GM12878 (cell line): Measurements from ENCODE around the gene ATP6V1G3. TPM values are rescaled to one million over a fixed set of nuclear protein-coding genes. Genes with fewer than 3 reads are reported as not detected.
A peak's percentile ranks its signal among the peaks of the same experiment; 100 is the strongest.

Experiments used
- ATAC-seq: fragments of 200-7000 bp; cut with Tn5 transposase; 3 replicates; pipeline ENCODE4 v1.9.1; 2020; ENCODE audit warnings: mild to moderate bottlenecking, moderate library complexity
- BruUV-seq: library from RNA; stranded (reverse); fragments of 400-500 nt; replicated peaks from 2 replicates; lab custom pipeline; 2021; lab: Mats Ljungman, UMichigan
- CTCF ChIA-PET: fragments of 300-600 bp; sonication (Branson Sonifier 250); formaldehyde crosslinking; extraction: SDS; loops from one replicate; lab custom pipeline; 2021; ENCODE audit warnings: inconsistent platforms; lab: Yijun Ruan, JAX
- POLR2A ChIA-PET: fragments of 350-600 bp; formaldehyde crosslinking; extraction: SDS; loops from one replicate; lab custom pipeline; 2021; ENCODE audit warnings: inconsistent platforms; lab: Charles Lee
- RAD21 ChIA-PET: fragments of 300-600 bp; sonication (Branson Sonifier 250); formaldehyde crosslinking; loops from one replicate; lab custom pipeline; 2023; ENCODE audit warnings: antibody characterized with exemption; ENCODE audit not compliant: unreplicated experiment; lab: Charles Lee
- SMC1A ChIA-PET: fragments of 300-600 bp; sonication (Branson Sonifier 250); formaldehyde crosslinking; loops from one replicate; lab custom pipeline; 2023; ENCODE audit not compliant: unreplicated experiment, uncharacterized antibody; lab: Charles Lee
- DNase-seq: peaks from one replicate; pipeline ENCODE4 v3.0.0-alpha.2; 2011; ENCODE audit warnings: low read depth, low spot score
- FAIRE-seq: peaks from 3 replicates; lab custom pipeline; 2011; peaks lifted over from hg19 to GRCh38; lab: Jason Lieb, UNC
- H2AFZ ChIP-seq: 2 replicates; pipeline ENCODE4 v1.6.0; 2011; ENCODE audit warnings: low read depth, low read length, control low read depth; ENCODE audit not compliant: control insufficient read depth
- H3K27ac ChIP-seq: 2 replicates; pipeline ENCODE4 v1.5.1; 2011; ENCODE audit warnings: control low read depth; ENCODE audit not compliant: control insufficient read depth, insufficient read depth
- H3K27me3 ChIP-seq, 2 experiments: replicated peaks in 1 of 2; 2 replicates each; pipeline versions ENCODE4 v1.6.0 to v1.6.1; 2011; ENCODE audit warnings: low read length in 1 of 2; ENCODE audit not compliant: control insufficient read depth in 2 of 2, insufficient read depth in 2 of 2
- H3K36me3 ChIP-seq, 2 experiments: 2 replicates each; pipeline ENCODE4 v1.5.1; 2011; ENCODE audit warnings: low read length in 1 of 2; ENCODE audit not compliant: control insufficient read depth in 2 of 2, insufficient read depth in 2 of 2
- H3K4me1 ChIP-seq: 2 replicates; pipeline ENCODE4 v1.6.1; 2011; ENCODE audit warnings: mild to moderate bottlenecking, low read length, moderate library complexity, mixed read lengths; ENCODE audit not compliant: control insufficient read depth, insufficient read depth
- H3K4me2 ChIP-seq: 2 replicates; pipeline ENCODE4 v1.6.0; 2011; ENCODE audit warnings: control low read depth; ENCODE audit not compliant: control insufficient read depth, insufficient read depth
- H3K4me3 ChIP-seq: fragments of 200-600 bp; sonication (generic); 2 replicates; pipeline ENCODE4 v1.5.1; 2016
- H3K79me2 ChIP-seq: 2 replicates; pipeline ENCODE4 v1.6.0; 2011; ENCODE audit warnings: low read length; ENCODE audit not compliant: control insufficient read depth, insufficient read depth
- H3K9ac ChIP-seq: 2 replicates; pipeline ENCODE4 v1.8.0; 2011; ENCODE audit warnings: low read length, control low read depth, mixed read lengths; ENCODE audit not compliant: control insufficient read depth, insufficient read depth
- H3K9me3 ChIP-seq: replicated peaks from 3 replicates; pipeline ENCODE4 v1.5.1; 2011; ENCODE audit warnings: mild to moderate bottlenecking, low read length; ENCODE audit not compliant: control insufficient read depth, insufficient read depth
- H4K20me1 ChIP-seq: 2 replicates; pipeline ENCODE4 v1.6.0; 2011; ENCODE audit not compliant: control insufficient read depth, insufficient read depth
- EP300 ChIP-seq, 2 experiments: fragments of 150-350 bp in 1 of 2; IDR thresholded peaks; 2 replicates each; pipeline ENCODE4 v1.6.1; 2011 to 2012; ENCODE audit warnings: low read depth in 2 of 2, low read length in 2 of 2, borderline replicate concordance in 1 of 2, improper control_type of control experiment in 1 of 2, inconsistent platforms in 1 of 2; ENCODE audit not compliant: control insufficient read depth in 1 of 2
- FOS ChIP-seq: IDR thresholded peaks from 3 replicates; pipeline ENCODE4 v1.6.1; 2011; ENCODE audit warnings: borderline replicate concordance; ENCODE audit not compliant: insufficient read length; ENCODE audit errors: extremely low read depth
- GABPA ChIP-seq: IDR thresholded peaks from 2 replicates; pipeline ENCODE4 v1.6.1; 2014; ENCODE audit warnings: antibody characterized with exemption, low read depth, mild to moderate bottlenecking, inconsistent platforms
- HDAC2 ChIP-seq: fragments of 200-600 bp; sonication (generic); IDR thresholded peaks from 2 replicates; pipeline ENCODE4 v1.6.1; 2017
- MTA2 ChIP-seq: fragments of 450-650 bp; IDR thresholded peaks from 2 replicates; pipeline ENCODE4 v1.6.1; 2016; ENCODE audit warnings: low read depth, mild to moderate bottlenecking, moderate library complexity
- NFIC ChIP-seq: IDR thresholded peaks from 2 replicates; pipeline ENCODE4 v1.6.1; 2012; ENCODE audit warnings: low read depth, mild to moderate bottlenecking, inconsistent platforms, low read length, moderate library complexity
- NR2C2 ChIP-seq: IDR thresholded peaks from 2 replicates; pipeline ENCODE4 v1.6.1; 2011; ENCODE audit warnings: borderline replicate concordance, low read depth; ENCODE audit not compliant: control insufficient read depth, insufficient read length
- POLR2AphosphoS2 ChIP-seq: IDR thresholded peaks from 2 replicates; pipeline ENCODE4 v1.6.1; 2011; ENCODE audit warnings: low read depth, mild to moderate bottlenecking, low read length, improper control_type of control experiment, moderate library complexity
- RAD21 ChIP-seq: IDR thresholded peaks from 2 replicates; pipeline ENCODE4 v1.6.1; 2011; ENCODE audit warnings: mild to moderate bottlenecking, low read depth, low read length, moderate library complexity; ENCODE audit not compliant: insufficient read depth
- RB1 ChIP-seq: fragments of 450-650 bp; formaldehyde crosslinking; IDR thresholded peaks from 2 replicates; pipeline ENCODE4 v1.6.1; 2017; ENCODE audit warnings: mild to moderate bottlenecking, borderline replicate concordance
- SUZ12 ChIP-seq: fragments of 200-600 bp; sonication (generic); IDR thresholded peaks from one replicate; pipeline ENCODE4 v1.6.1; 2018; ENCODE audit warnings: antibody characterized with exemption, mild to moderate bottlenecking; ENCODE audit not compliant: unreplicated experiment
- TAF1 ChIP-seq: IDR thresholded peaks from 2 replicates; pipeline ENCODE4 v1.6.1; 2011; ENCODE audit warnings: mild to moderate bottlenecking, low read depth, low read length, borderline replicate concordance
- YBX1 ChIP-seq: fragments of 450-650 bp; IDR thresholded peaks from 2 replicates; pipeline ENCODE4 v1.6.1; 2016; ENCODE audit warnings: antibody characterized with exemption
- ZBED1 ChIP-seq: IDR thresholded peaks from 2 replicates; pipeline ENCODE4 v1.6.1; 2016; ENCODE audit warnings: borderline replicate concordance
- in situ Hi-C: fragments of 300-500 bp; cut with MboI; formaldehyde crosslinking; loops from 9 replicates; pipeline ENCODE4 v1.14.3; 2018; ENCODE audit warnings: mixed read lengths
- intact Hi-C: fragments of 100-400 bp; cut with micrococcal nuclease; formaldehyde crosslinking; loops from one replicate; pipeline ENCODE4 v1.14.2; 2022; ENCODE audit not compliant: unreplicated experiment
- polyA plus RNA-seq, 11 experiments: library from polyadenylated mRNA; depleted of rRNA in 4 of 11; unstranded in 6 of 11; stranded (reverse) in 5 of 11; fragments of >200 nt; fragmentation: Nextera tagmentation in 4 of 11; fragmentation: Illumina TruSeq in 1 of 11; extraction: Ambion mirVana in 4 of 11; extraction: Trizol in 1 of 11; gene quantifications; 1 replicate in 1 of 11; 2 replicates in 10 of 11; pipeline versions ENCODE4 v1.2.1 to v1.2.3, GENCODE V29; 2011 to 2016; ENCODE audit warnings: inconsistent platforms in 2 of 11, missing spikeins in 2 of 11, low read depth in 1 of 11
- total RNA-seq, 4 experiments: library from RNA; depleted of rRNA in 3 of 4; stranded (reverse); fragments of >200 nt in 3 of 4; fragmentation: Illumina TruSeq in 1 of 4; extraction: Trizol in 1 of 4; gene quantifications; 2 replicates each; pipeline versions ENCODE4 v1.2.1 to v1.2.3, GENCODE V29; 2013 to 2021
- TF ChIP-seq, protein P1 (sequence below): fragments of 450-650 bp; IDR thresholded peaks from 2 replicates; pipeline ENCODE4 v1.6.1; 2016; ENCODE audit warnings: mild to moderate bottlenecking
- TF ChIP-seq, protein P2 (sequence below): fragments of 450-650 bp; IDR thresholded peaks from 2 replicates; pipeline ENCODE4 v1.6.1; 2017; ENCODE audit warnings: mild to moderate bottlenecking, low read depth, inconsistent platforms; ENCODE audit not compliant: poor library complexity, severe bottlenecking
- TF ChIP-seq, protein P3 (sequence below): IDR thresholded peaks from 2 replicates; pipeline ENCODE4 v1.6.1; 2012; ENCODE audit warnings: low read length, inconsistent platforms
- TF ChIP-seq, protein P4 (sequence below): IDR thresholded peaks from 2 replicates; pipeline ENCODE4 v1.6.1; 2011; ENCODE audit warnings: mild to moderate bottlenecking, low read depth, low read length, moderate library complexity; ENCODE audit not compliant: insufficient replicate concordance

ATP6V1G3 gene
- total and polyA plus RNA-seq, 10 of the 15 experiments (the other 5 are each of a cell fraction or from before 2014, with no cell fraction given): 0.22 TPM; not detected in 9

DNA sequence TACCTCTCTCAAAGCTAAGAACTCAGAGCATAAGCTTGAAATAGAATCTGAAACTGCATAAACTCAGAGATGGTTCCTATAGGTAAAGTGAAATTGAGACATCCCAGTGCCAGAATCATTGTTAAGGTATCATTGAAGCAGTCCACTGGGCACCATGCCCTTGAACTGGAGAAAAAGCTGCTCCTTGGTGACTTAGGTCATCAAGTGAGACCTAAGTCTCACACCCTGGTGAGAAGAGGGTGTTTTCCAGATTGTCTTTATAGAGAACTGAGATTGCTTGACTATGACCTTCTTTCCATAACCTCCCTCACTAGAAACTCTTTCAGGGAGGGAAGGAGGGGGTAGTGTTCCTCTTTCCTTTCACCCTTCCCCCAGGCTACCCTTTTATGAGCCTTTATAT is 9.4 kb upstream of the ATP6V1G3 start:
- no peak overlapping the region for H3K27ac ChIP-seq
- DNase-seq (peak; percentile 54), ATAC-seq (peak; percentile 94), FAIRE-seq (peak; percentile 49)
- no peak overlapping the region for H2AFZ ChIP-seq
- H3K36me3 ChIP-seq: no peaks in the 10 kb centered on the region
- no peak overlapping the region for H3K4me3 ChIP-seq
- RAD21 ChIA-PET: interaction anchor here (1.1 to 2.4 kb wide), 7 partner anchors 10 to 71 kb away, joined by 4 to 12 read pairs (median 4); partner anchors contain the start of gene ATP6V1G3
- no peaks in the 10 kb centered on the region for H3K79me2 ChIP-seq
- no peak overlapping the region for H3K9ac ChIP-seq
- no peaks in the 10 kb centered on the region for H4K20me1 ChIP-seq
- peak overlapping the region; percentile 34; the same call in 1 of the 2 replicates for H3K4me2 ChIP-seq
- intact Hi-C loops: no loop called here
- SMC1A ChIA-PET: interaction anchor here (0.6 to 3.3 kb wide), 19 partner anchors 10 to 193 kb away, joined by 3 to 12 read pairs (median 4); no protein-coding TSS in a partner anchor
- peaks cover 15% of the 10 kb centered on the region for H3K4me1 ChIP-seq
- BruUV-seq: no TSS peak
- in situ Hi-C loops: no loop called here
- H3K9me3 ChIP-seq: no peaks in the 10 kb centered on the region; the same call in 2 of the 3 replicates
- H3K27me3 ChIP-seq: no peaks in the 10 kb centered on the region
- CTCF ChIA-PET: interaction anchor here (0.7 to 1.1 kb wide), 2 partner anchors 10 to 136 kb away, joined by 3 to 5 read pairs; no protein-coding TSS in a partner anchor
- POLR2A ChIA-PET: interaction anchor here (1.4 kb wide), 1 partner anchor 15 kb away, joined by 4 read pairs; no protein-coding TSS in a partner anchor
- peak; percentile 13 to 27; a peak in 1 of 4 replicates for TF ChIP-seq EP300 (IDR thresholded peaks at IDR 0.05; ENCODE audit: borderline replicate concordance in 1 of 2, control insufficient read depth in 1 of 2, low read depth in 2 of 2, low read length in 2 of 2)
- TF ChIP-seq, protein P1, sequence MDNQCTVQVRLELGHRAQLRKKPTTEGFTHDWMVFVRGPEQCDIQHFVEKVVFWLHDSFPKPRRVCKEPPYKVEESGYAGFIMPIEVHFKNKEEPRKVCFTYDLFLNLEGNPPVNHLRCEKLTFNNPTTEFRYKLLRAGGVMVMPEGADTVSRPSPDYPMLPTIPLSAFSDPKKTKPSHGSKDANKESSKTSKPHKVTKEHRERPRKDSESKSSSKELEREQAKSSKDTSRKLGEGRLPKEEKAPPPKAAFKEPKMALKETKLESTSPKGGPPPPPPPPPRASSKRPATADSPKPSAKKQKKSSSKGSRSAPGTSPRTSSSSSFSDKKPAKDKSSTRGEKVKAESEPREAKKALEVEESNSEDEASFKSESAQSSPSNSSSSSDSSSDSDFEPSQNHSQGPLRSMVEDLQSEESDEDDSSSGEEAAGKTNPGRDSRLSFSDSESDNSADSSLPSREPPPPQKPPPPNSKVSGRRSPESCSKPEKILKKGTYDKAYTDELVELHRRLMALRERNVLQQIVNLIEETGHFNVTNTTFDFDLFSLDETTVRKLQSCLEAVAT: no peak
- TF ChIP-seq, protein P2, sequence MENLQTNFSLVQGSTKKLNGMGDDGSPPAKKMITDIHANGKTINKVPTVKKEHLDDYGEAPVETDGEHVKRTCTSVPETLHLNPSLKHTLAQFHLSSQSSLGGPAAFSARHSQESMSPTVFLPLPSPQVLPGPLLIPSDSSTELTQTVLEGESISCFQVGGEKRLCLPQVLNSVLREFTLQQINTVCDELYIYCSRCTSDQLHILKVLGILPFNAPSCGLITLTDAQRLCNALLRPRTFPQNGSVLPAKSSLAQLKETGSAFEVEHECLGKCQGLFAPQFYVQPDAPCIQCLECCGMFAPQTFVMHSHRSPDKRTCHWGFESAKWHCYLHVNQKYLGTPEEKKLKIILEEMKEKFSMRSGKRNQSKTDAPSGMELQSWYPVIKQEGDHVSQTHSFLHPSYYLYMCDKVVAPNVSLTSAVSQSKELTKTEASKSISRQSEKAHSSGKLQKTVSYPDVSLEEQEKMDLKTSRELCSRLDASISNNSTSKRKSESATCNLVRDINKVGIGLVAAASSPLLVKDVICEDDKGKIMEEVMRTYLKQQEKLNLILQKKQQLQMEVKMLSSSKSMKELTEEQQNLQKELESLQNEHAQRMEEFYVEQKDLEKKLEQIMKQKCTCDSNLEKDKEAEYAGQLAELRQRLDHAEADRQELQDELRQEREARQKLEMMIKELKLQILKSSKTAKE: peak; percentile 86
- TF ChIP-seq SUZ12: no peak
- TF ChIP-seq GABPA: no peak
- TF ChIP-seq, protein P3, sequence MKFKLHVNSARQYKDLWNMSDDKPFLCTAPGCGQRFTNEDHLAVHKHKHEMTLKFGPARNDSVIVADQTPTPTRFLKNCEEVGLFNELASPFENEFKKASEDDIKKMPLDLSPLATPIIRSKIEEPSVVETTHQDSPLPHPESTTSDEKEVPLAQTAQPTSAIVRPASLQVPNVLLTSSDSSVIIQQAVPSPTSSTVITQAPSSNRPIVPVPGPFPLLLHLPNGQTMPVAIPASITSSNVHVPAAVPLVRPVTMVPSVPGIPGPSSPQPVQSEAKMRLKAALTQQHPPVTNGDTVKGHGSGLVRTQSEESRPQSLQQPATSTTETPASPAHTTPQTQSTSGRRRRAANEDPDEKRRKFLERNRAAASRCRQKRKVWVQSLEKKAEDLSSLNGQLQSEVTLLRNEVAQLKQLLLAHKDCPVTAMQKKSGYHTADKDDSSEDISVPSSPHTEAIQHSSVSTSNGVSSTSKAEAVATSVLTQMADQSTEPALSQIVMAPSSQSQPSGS: peak; percentile 57; the same call in 1 of the 2 replicates
- no peak for TF ChIP-seq TAF1
- TF ChIP-seq FOS: no peak
- TF ChIP-seq RB1: no peak
- TF ChIP-seq, protein P4, sequence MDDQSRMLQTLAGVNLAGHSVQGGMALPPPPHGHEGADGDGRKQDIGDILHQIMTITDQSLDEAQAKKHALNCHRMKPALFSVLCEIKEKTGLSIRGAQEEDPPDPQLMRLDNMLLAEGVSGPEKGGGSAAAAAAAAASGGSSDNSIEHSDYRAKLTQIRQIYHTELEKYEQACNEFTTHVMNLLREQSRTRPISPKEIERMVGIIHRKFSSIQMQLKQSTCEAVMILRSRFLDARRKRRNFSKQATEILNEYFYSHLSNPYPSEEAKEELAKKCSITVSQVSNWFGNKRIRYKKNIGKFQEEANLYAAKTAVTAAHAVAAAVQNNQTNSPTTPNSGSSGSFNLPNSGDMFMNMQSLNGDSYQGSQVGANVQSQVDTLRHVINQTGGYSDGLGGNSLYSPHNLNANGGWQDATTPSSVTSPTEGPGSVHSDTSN: no peak
- TF ChIP-seq NR2C2: no peak
- TF ChIP-seq HDAC2: no peak
- no peak for TF ChIP-seq YBX1
- TF ChIP-seq MTA2: peak; percentile 35; the same call in 1 of the 2 replicates
- TF ChIP-seq POLR2AphosphoS2: no peak
- TF ChIP-seq ZBED1: 0 out of 2 replicates have a peak, but pooled peaks have one; percentile 44
- TF ChIP-seq NFIC: peak; percentile 73; the same call in 1 of the 2 replicates
- 0 out of 2 replicates have a peak, but pooled peaks have one; percentile 8 for TF ChIP-seq RAD21
